ENCODE results near the gene IFT122. TPM values are rescaled to one million over a fixed set of nuclear protein-coding genes. Genes with fewer than 3 reads are reported as not detected.
"Not testable (repeated sequence)": the region's sequence is repeated elsewhere in the genome, so short reads cannot be mapped to it uniquely, and the experiment has no call there.

IFT122 gene
- total and polyA plus RNA-seq, 2 of the 4 experiments (the other 2 are of a cell fraction) = 16.8 to 28.0 TPM

GRCh38 chr3:129412542-129413198 lies 27.4 kb upstream of the IFT122 start:
- in situ Hi-C loops (cut with MboI; ENCODE audit: low sequenced_read_pairs) (no loop called here), intact Hi-C loops (cut with micrococcal nuclease) (no loop called here), dilution Hi-C loops (cut with HindIII; ENCODE audit: low sequenced_read_pairs, unreplicated experiment) (no loop called here)
- Histone ChIP-seq H3K27ac (ENCODE audit: insufficient read depth, low read length) (peak overlapping the region; percentile 72), H2BK15ac (ENCODE audit: low read depth, low read length) (peak overlapping the region; percentile 11; the same call in 2 of the 3 replicates), H3K79me1 (ENCODE audit: low read depth in 1 of 2, low read length in 2 of 2) (peaks cover 0 to 8% of the 10 kb centered on the region in 2 experiments; a peak in 1 of 4 replicates), H3K36me3 (ENCODE audit: control insufficient read depth, insufficient read depth, low read length) (no peaks in the 10 kb centered on the region), H2AFZ (replicated peaks; ENCODE audit: low read length, poor library complexity) (peak overlapping the region; percentile 37), H3K4me1 (ENCODE audit: control insufficient read depth, insufficient read depth, low read length) (peaks cover 28% of the 10 kb centered on the region), H2AK5ac (ENCODE audit: low read depth, low read length) (peak overlapping the region; percentile 99), H3K9me3 (ENCODE audit: control insufficient read depth, insufficient read depth, low read length) (no peaks in the 10 kb centered on the region), H3K4ac (ENCODE audit: low read depth, low read length) (peak overlapping the region; percentile 92), H3K14ac (replicated peaks; ENCODE audit: low read depth, low read length) (peak overlapping the region; percentile 96), H4K91ac (ENCODE audit: insufficient read depth, low read depth, low read length) (peak overlapping the region; percentile 75), H4K20me1 (ENCODE audit: insufficient read depth, low read length) (peaks cover 11% of the 10 kb centered on the region), H3K4me3 (ENCODE audit: insufficient read depth, low read depth, low read length) (no peak overlapping the region), H4K8ac (ENCODE audit: low read depth in 2 of 2, low read length in 2 of 2) (peak overlapping the region; percentile 47 to 81; a peak in 3 of 4 replicates), H2BK20ac (ENCODE audit: low read depth, low read length) (peak overlapping the region; percentile 68), H3K9me1 (ENCODE audit: insufficient read depth, low read length) (peaks cover 34% of the 10 kb centered on the region), H2AK9ac (replicated peaks; ENCODE audit: low read depth, low read length, poor library complexity) (no peak overlapping the region), H2BK120ac (ENCODE audit: low read depth, low read length) (peak overlapping the region; percentile 91), H3K9ac (ENCODE audit: low read depth, low read length) (peak overlapping the region; percentile 35), H3K23ac (ENCODE audit: low read depth, low read length) (peak overlapping the region; percentile 50), H3K27me3 (ENCODE audit: control insufficient read depth, insufficient read depth, low read length) (no peaks in the 10 kb centered on the region), H3K56ac (ENCODE audit: extremely low read depth, insufficient read depth, low read length) (peak overlapping the region; percentile 26; the same call in 1 of the 2 replicates), H3K4me2 (ENCODE audit: low read depth, low read length) (peak overlapping the region; percentile 40), H4K5ac (ENCODE audit: low read depth, low read length) (peak overlapping the region; percentile 38), H3K18ac (ENCODE audit: low read depth, low read length) (peak overlapping the region; percentile 78), H2BK5ac (ENCODE audit: low read depth, low read length, poor library complexity, severe bottlenecking) (peak overlapping the region; percentile 87)
- TF ChIP-seq RCOR1 (IDR thresholded peaks at IDR 0.05; ENCODE audit: insufficient replicate concordance, low read length) (peak; percentile 27), MXI1 (IDR thresholded peaks at IDR 0.05; ENCODE audit: borderline replicate concordance, low read depth, low read length) (no peak), NFE2L2 (IDR thresholded peaks at IDR 0.05; ENCODE audit: low read depth, low read length) (no peak), USF2 (IDR thresholded peaks at IDR 0.05; ENCODE audit: low read depth, low read length) (no peak), RFX5 (IDR thresholded peaks at IDR 0.05; ENCODE audit: low read depth, low read length) (no peak)
- BruUV-seq (replicated peaks) = no TSS peak
- 67% methylated on average over 3 of the region's 6 CpGs; no CpG with 5 or more reads in 1 of the 2 experiments for WGBS, 2 experiments (ENCODE audit: extremely low coverage in 2 of 2, insufficient read length in 1 of 2)
- ATAC-seq (ENCODE audit: low read depth) (peak; percentile 58), DNase-seq (peak; percentile 88)
- POLR2A ChIA-PET (ENCODE audit: unreplicated experiment) = no interaction called here
- CTCF ChIA-PET = interaction anchor here (1.1 to 1.4 kb wide), 2 partner anchors 13 to 29 kb away, joined by 3 to 4 read pairs; no protein-coding TSS in a partner anchor

- H2AFZ ChIP-seq (replicated peaks; ENCODE audit: low read length, poor library complexity); intact Hi-C loops (cut with micrococcal nuclease); H2AK9ac ChIP-seq (replicated peaks; ENCODE audit: low read depth, low read length, poor library complexity); POLR2A ChIA-PET (ENCODE audit: unreplicated experiment); DNase-seq; H3K36me3 ChIP-seq (ENCODE audit: control insufficient read depth, insufficient read depth, low read length); H4K5ac ChIP-seq (ENCODE audit: low read depth, low read length); dilution Hi-C loops (cut with HindIII; ENCODE audit: low sequenced_read_pairs, unreplicated experiment); H3K9me3 ChIP-seq (ENCODE audit: control insufficient read depth, insufficient read depth, low read length); in situ Hi-C loops (cut with MboI; ENCODE audit: low sequenced_read_pairs); H3K27me3 ChIP-seq (ENCODE audit: control insufficient read depth, insufficient read depth, low read length); BruUV-seq (replicated peaks); H3K4me3 ChIP-seq (ENCODE audit: insufficient read depth, low read depth, low read length); H3K79me1 ChIP-seq (ENCODE audit: low read depth in 1 of 2, low read length in 2 of 2): not testable (repeated sequence)
- Histone ChIP-seq H3K4me1 (ENCODE audit: control insufficient read depth, insufficient read depth, low read length) (peaks cover 30% of the 10 kb centered on the region), H3K18ac (ENCODE audit: low read depth, low read length) (peak overlapping the region; percentile 78; the same call in 1 of the 2 replicates), H4K20me1 (ENCODE audit: insufficient read depth, low read length) (peaks cover 11% of the 10 kb centered on the region), H2BK20ac (ENCODE audit: low read depth, low read length) (peak overlapping the region; percentile 68), H2BK120ac (ENCODE audit: low read depth, low read length) (peak overlapping the region; percentile 91), H2BK15ac (ENCODE audit: low read depth, low read length) (peak overlapping the region; percentile 11; the same call in 1 of the 3 replicates), H3K9me1 (ENCODE audit: insufficient read depth, low read length) (peaks cover 40% of the 10 kb centered on the region), H3K9ac (ENCODE audit: low read depth, low read length) (peak overlapping the region; percentile 35; the same call in 1 of the 2 replicates), H3K4me2 (ENCODE audit: low read depth, low read length) (peak overlapping the region; percentile 40; the same call in 1 of the 2 replicates), H3K4ac (ENCODE audit: low read depth, low read length) (peak overlapping the region; percentile 92), H3K23ac (ENCODE audit: low read depth, low read length) (peak overlapping the region; percentile 50; the same call in 1 of the 2 replicates), H3K27ac (ENCODE audit: insufficient read depth, low read length) (peak overlapping the region; percentile 72), H4K91ac (ENCODE audit: insufficient read depth, low read depth, low read length) (peak overlapping the region; percentile 75), H2AK5ac (ENCODE audit: low read depth, low read length) (peak overlapping the region; percentile 99; the same call in 1 of the 2 replicates), H4K8ac (ENCODE audit: low read depth in 2 of 2, low read length in 2 of 2) (peak overlapping the region in 1 of 2 experiments; percentile 81; a peak in 3 of 4 replicates), H3K14ac (replicated peaks; ENCODE audit: low read depth, low read length) (peak overlapping the region; percentile 96; the same call in 1 of the 2 replicates), H2BK5ac (ENCODE audit: low read depth, low read length, poor library complexity, severe bottlenecking) (peak overlapping the region; percentile 87), H3K56ac (ENCODE audit: extremely low read depth, insufficient read depth, low read length) (0 out of 2 replicates have a peak overlapping the region, but pooled peaks have one; percentile 26)
- peak; percentile 5 for ATAC-seq (ENCODE audit: low read depth)
- WGBS, 2 experiments (ENCODE audit: extremely low coverage in 2 of 2, insufficient read length in 1 of 2) = no CpG with 5 or more reads among the region's 3 CpGs
- CTCF ChIA-PET = interaction anchor here (1.1 kb wide), 1 partner anchor 30 kb away, joined by 4 read pairs; no protein-coding TSS in a partner anchor
Observed at GRCh38 chr3:129413238-129413637, 26.8 kb upstream of the IFT122 start.

Data from IMR-90 (cell line).